Neuronal stem cell (in vitro differentiated cells): ENCODE data around the gene HDAC7.

Source experiments
- DNase-seq: peaks from one replicate; pipeline ENCODE4 v3.0.0-alpha.2; 2013; ENCODE audit warnings: low spot score
- H2AFZ ChIP-seq: one replicate; pipeline ENCODE4 v1.6.1; 2013; ENCODE audit warnings: mild to moderate bottlenecking, low read length, inconsistent platforms
- H2AK5ac ChIP-seq: 2 replicates; pipeline ENCODE4 v1.6.1; 2013; ENCODE audit warnings: low read depth, mild to moderate bottlenecking, inconsistent platforms, low read length, moderate library complexity, mixed read lengths
- H2BK120ac ChIP-seq: 2 replicates; pipeline ENCODE4 v1.6.1; 2013; ENCODE audit warnings: low read depth, mild to moderate bottlenecking, inconsistent platforms, low read length, moderate library complexity, mixed read lengths
- H2BK12ac ChIP-seq: one replicate; pipeline ENCODE4 v1.6.1; 2013; ENCODE audit warnings: low read length, inconsistent platforms
- H2BK15ac ChIP-seq: 2 replicates; pipeline ENCODE4 v1.6.1; 2013; ENCODE audit warnings: mild to moderate bottlenecking, low read length, inconsistent platforms, mixed read lengths
- H2BK5ac ChIP-seq: one replicate; pipeline ENCODE4 v1.6.1; 2013; ENCODE audit warnings: inconsistent platforms, mild to moderate bottlenecking, low read length, moderate library complexity
- H3K14ac ChIP-seq: one replicate; pipeline ENCODE4 v1.6.1; 2013; ENCODE audit warnings: low read length, inconsistent platforms
- H3K18ac ChIP-seq: 2 replicates; pipeline ENCODE4 v1.6.1; 2013; ENCODE audit warnings: low read length, inconsistent platforms
- H3K23ac ChIP-seq: 2 replicates; pipeline ENCODE4 v1.6.1; 2013; ENCODE audit warnings: low read depth, mild to moderate bottlenecking, mixed read lengths, low read length, inconsistent platforms; ENCODE audit not compliant: poor library complexity
- H3K27ac ChIP-seq: replicated peaks from 3 replicates; pipeline ENCODE4 v1.5.1; 2013; ENCODE audit warnings: low read length, inconsistent platforms
- H3K27me3 ChIP-seq, 3 experiments: 2 replicates each; pipeline ENCODE4 v1.6.1; 2013; ENCODE audit warnings: low read length in 3 of 3, mild to moderate bottlenecking in 2 of 3, inconsistent platforms in 1 of 3, low read depth in 1 of 3, mixed read lengths in 1 of 3, moderate library complexity in 1 of 3; ENCODE audit not compliant: control insufficient read depth in 3 of 3, insufficient read depth in 3 of 3
- H3K36me3 ChIP-seq, 2 donors: replicated peaks in 1 of 2; 2 replicates each; pipeline ENCODE4 v1.6.1; 2013; ENCODE audit warnings: low read length in 2 of 2; ENCODE audit not compliant: control insufficient read depth in 2 of 2, insufficient read depth in 2 of 2
- H3K4ac ChIP-seq: 2 replicates; pipeline ENCODE4 v1.6.1; 2013; ENCODE audit warnings: inconsistent platforms, mild to moderate bottlenecking, low read length, moderate library complexity
- H3K4me1 ChIP-seq, 2 donors: 1 replicate in 1 of 2; 2 replicates in 1 of 2; pipeline ENCODE4 v1.6.1; 2013; ENCODE audit warnings: low read length in 2 of 2, low read depth in 1 of 2; ENCODE audit not compliant: control insufficient read depth in 2 of 2, insufficient read depth in 1 of 2
- H3K4me2 ChIP-seq: one replicate; pipeline ENCODE4 v1.6.1; 2013; ENCODE audit warnings: mild to moderate bottlenecking, low read length, inconsistent platforms; ENCODE audit not compliant: insufficient read depth, poor library complexity, severe bottlenecking
- H3K4me3 ChIP-seq, 2 donors: 2 replicates each; pipeline ENCODE4 v1.5.1; 2013; ENCODE audit warnings: low read length in 2 of 2, mild to moderate bottlenecking in 2 of 2, inconsistent platforms in 1 of 2, moderate library complexity in 1 of 2
- H3K79me1 ChIP-seq: one replicate; pipeline ENCODE4 v1.6.1; 2013; ENCODE audit warnings: low read depth, mild to moderate bottlenecking, inconsistent platforms, low read length, moderate library complexity
- H3K9ac ChIP-seq: one replicate; pipeline ENCODE4 v1.6.1; 2013; ENCODE audit warnings: mild to moderate bottlenecking, low read depth, low read length, inconsistent platforms; ENCODE audit not compliant: poor library complexity
- H3K9me3 ChIP-seq, 2 donors: replicated peaks in 1 of 2; 2 replicates each; pipeline versions ENCODE3 to v1.6.1; 2013; ENCODE audit warnings: low read length in 2 of 2, mild to moderate bottlenecking in 2 of 2, inconsistent platforms in 1 of 2, low read depth in 1 of 2, mixed read lengths in 1 of 2, moderate library complexity in 1 of 2; ENCODE audit not compliant: control insufficient read depth in 2 of 2, insufficient read depth in 1 of 2
- H4K8ac ChIP-seq: one replicate; pipeline ENCODE4 v1.6.1; 2013; ENCODE audit warnings: low read depth, mild to moderate bottlenecking, inconsistent platforms, low read length, moderate library complexity
- H4K91ac ChIP-seq: one replicate; pipeline ENCODE4 v1.6.1; 2013; ENCODE audit warnings: low read length, low read depth, mild to moderate bottlenecking, inconsistent platforms; ENCODE audit not compliant: poor library complexity
- WGBS, 2 donors: extraction: QIAGEN DNeasy Blood & Tissue Kit; methylation state at CpG; one replicate each; pipeline ENCODE4 v1.1.7; 2013; ENCODE audit warnings: missing lambda C conversion rate in 2 of 2, mixed read lengths in 1 of 2; ENCODE audit not compliant: insufficient read length in 2 of 2, insufficient replicate concordance in 1 of 2; ENCODE audit errors: extremely low coverage in 2 of 2; 5-methylcytosine and 5-hydroxymethylcytosine counted together

HDAC7 gene

GRCh38 chr12:47757364-47757839, 62.3 kb downstream of the HDAC7 start:
- Histone ChIP-seq H3K27me3 (peaks cover 0 to 5% (median 0%) of the 10 kb centered on the region in 3 experiments), H3K79me1 (no peaks in the 10 kb centered on the region), H3K4ac (peak overlapping the region; percentile 53), H3K9ac (peak overlapping the region; percentile 25), H3K4me2 (no peak overlapping the region), H2AFZ (peak overlapping the region; percentile 6), H3K27ac (no peak overlapping the region), H2AK5ac (peak overlapping the region; percentile 78), H3K14ac (peak overlapping the region; percentile 73), H3K23ac (no peak overlapping the region), H3K4me1 (peaks cover 17 to 22% of the 10 kb centered on the region in 2 donors), H2BK12ac (peak overlapping the region; percentile 85), H2BK15ac (peak overlapping the region; percentile 90), H2BK5ac (no peak overlapping the region), H3K4me3 (no peak overlapping the region), H4K8ac (peak overlapping the region; percentile 32), H3K9me3 (no peaks in the 10 kb centered on the region), H2BK120ac (no peak overlapping the region), H3K36me3 (no peaks in the 10 kb centered on the region), H4K91ac (no peak overlapping the region), H3K18ac (peak overlapping the region; percentile 84)
- no peak for DNase-seq
- WGBS, 2 donors = no CpG with 5 or more reads among the region's 7 CpGs

- H3K4me2 ChIP-seq = no peak overlapping the region
- H3K14ac ChIP-seq = no peak overlapping the region
- H3K23ac ChIP-seq = no peak overlapping the region
- no CpG with 5 or more reads among the region's 12 CpGs for WGBS, 2 donors
- H3K27me3 ChIP-seq = peaks cover 0 to 5% (median 0%) of the 10 kb centered on the region in 3 experiments
- H4K8ac ChIP-seq = no peak overlapping the region
- no peak overlapping the region for H2AFZ ChIP-seq
- no peak overlapping the region for H2BK15ac ChIP-seq
- H3K36me3 ChIP-seq = no peaks in the 10 kb centered on the region
- DNase-seq = no peak
- H2AK5ac ChIP-seq = peak overlapping the region; percentile 9
- no peak overlapping the region for H3K27ac ChIP-seq
- no peaks in the 10 kb centered on the region for H3K9me3 ChIP-seq
- H3K9ac ChIP-seq = no peak overlapping the region
- no peak overlapping the region for H2BK120ac ChIP-seq
- H3K4me1 ChIP-seq = peaks cover 17 to 22% of the 10 kb centered on the region in 2 donors
- no peak overlapping the region for H3K4ac ChIP-seq
- H3K18ac ChIP-seq = no peak overlapping the region
- H2BK5ac ChIP-seq = no peak overlapping the region
- H4K91ac ChIP-seq = no peak overlapping the region
- H3K4me3 ChIP-seq = no peak overlapping the region
- no peak overlapping the region for H2BK12ac ChIP-seq
- H3K79me1 ChIP-seq = no peaks in the 10 kb centered on the region
Observed at GRCh38 chr12:47755655-47756562, 63.8 kb downstream of the HDAC7 start.

GRCh38 chr12:47754881-47755280, 64.8 kb downstream of the HDAC7 start:
- no peaks in the 10 kb centered on the region for H3K9me3 ChIP-seq
- H2BK12ac ChIP-seq = no peak overlapping the region
- H3K23ac ChIP-seq = peak overlapping the region; percentile 8
- no peaks in the 10 kb centered on the region for H3K36me3 ChIP-seq
- H4K8ac ChIP-seq = no peak overlapping the region
- no peak overlapping the region for H3K4me2 ChIP-seq
- H4K91ac ChIP-seq = no peak overlapping the region
- peak overlapping the region; percentile 6 for H3K9ac ChIP-seq
- no peak overlapping the region for H3K4ac ChIP-seq
- H2BK15ac ChIP-seq = no peak overlapping the region
- H3K27me3 ChIP-seq = peaks cover 0 to 4% (median 0%) of the 10 kb centered on the region in 3 experiments
- H2BK5ac ChIP-seq = no peak overlapping the region
- peaks cover 17 to 22% of the 10 kb centered on the region in 2 donors for H3K4me1 ChIP-seq
- no peak for DNase-seq
- no peak overlapping the region for H3K4me3 ChIP-seq
- H3K18ac ChIP-seq = peak overlapping the region; percentile 12
- no CpG with 5 or more reads among the region's 3 CpGs for WGBS, 2 donors
- no peak overlapping the region for H2AK5ac ChIP-seq
- no peaks in the 10 kb centered on the region for H3K79me1 ChIP-seq
- H2BK120ac ChIP-seq = no peak overlapping the region
- no peak overlapping the region for H3K27ac ChIP-seq
- no peak overlapping the region for H2AFZ ChIP-seq
- no peak overlapping the region for H3K14ac ChIP-seq

- H3K27ac ChIP-seq = no peak overlapping the region
- no peak overlapping the region for H2BK5ac ChIP-seq
- H3K14ac ChIP-seq = no peak overlapping the region
- H2AK5ac ChIP-seq = no peak overlapping the region
- no peak overlapping the region for H2BK120ac ChIP-seq
- no peak overlapping the region for H2BK12ac ChIP-seq
- H3K79me1 ChIP-seq = no peaks in the 10 kb centered on the region
- H3K23ac ChIP-seq = no peak overlapping the region
- no peak overlapping the region for H4K91ac ChIP-seq
- H3K9ac ChIP-seq = no peak overlapping the region
- no peaks in the 10 kb centered on the region for H3K9me3 ChIP-seq
- no peaks in the 10 kb centered on the region for H3K36me3 ChIP-seq
- H3K4me2 ChIP-seq = no peak overlapping the region
- H3K4me3 ChIP-seq = no peak overlapping the region
- no peaks in the 10 kb centered on the region for H3K27me3 ChIP-seq
- DNase-seq = no peak
- H3K4ac ChIP-seq = no peak overlapping the region
- peak overlapping the region; percentile 68 for H2AFZ ChIP-seq
- peaks cover 15 to 22% of the 10 kb centered on the region in 2 donors for H3K4me1 ChIP-seq
- H3K18ac ChIP-seq = no peak overlapping the region
- H2BK15ac ChIP-seq = no peak overlapping the region
- H4K8ac ChIP-seq = no peak overlapping the region
- WGBS, 2 donors = no CpG with 5 or more reads among the region's 4 CpGs
Observed at GRCh38 chr12:47754126-47754525, 65.6 kb downstream of the HDAC7 start.
